Loucy (cell line): ENCODE measurements around the gene NTPCR.
A peak's percentile ranks its signal among the peaks of the same experiment; 100 is the strongest.

Experiments
- H2AFZ ChIP-seq: fragments of 200-600 bp; sonication (generic); 2 replicates; pipeline ENCODE4 v1.6.0; 2016; ENCODE audit warnings: antibody characterized with exemption, mild to moderate bottlenecking, low read length, moderate library complexity
- H3F3A ChIP-seq: fragments of 200-600 bp; 2 replicates; pipeline ENCODE4 v1.6.0; 2016; ENCODE audit warnings: antibody characterized with exemption, low read depth, mild to moderate bottlenecking
- H3K27me3 ChIP-seq: fragments of 200-600 bp; sonication (generic); 2 replicates; pipeline ENCODE4 v1.6.1; 2014; ENCODE audit warnings: low read length, mild to moderate bottlenecking; ENCODE audit not compliant: insufficient read depth, poor library complexity, severe bottlenecking
- H3K36me3 ChIP-seq: fragments of 200-600 bp; sonication (generic); 2 replicates; pipeline ENCODE4 v1.6.1; 2016; ENCODE audit warnings: low read length; ENCODE audit not compliant: insufficient read depth
- H3K4me1 ChIP-seq: fragments of 200-600 bp; sonication (generic); 2 replicates; pipeline ENCODE4 v1.5.1; 2014; ENCODE audit warnings: low read length, mild to moderate bottlenecking; ENCODE audit not compliant: insufficient read depth, poor library complexity, severe bottlenecking
- H3K4me2 ChIP-seq: fragments of 200-600 bp; sonication (generic); 2 replicates; pipeline ENCODE4 v1.6.0; 2014; ENCODE audit warnings: antibody characterized with exemption, low read length, low read depth, mild to moderate bottlenecking; ENCODE audit not compliant: poor library complexity, severe bottlenecking
- H3K4me3 ChIP-seq: fragments of 200-600 bp; sonication (generic); 2 replicates; pipeline ENCODE4 v1.5.1; 2014; ENCODE audit warnings: low read length, mild to moderate bottlenecking, mixed read lengths; ENCODE audit not compliant: poor library complexity, severe bottlenecking
- H3K79me2 ChIP-seq: fragments of 200-600 bp; sonication (generic); 2 replicates; pipeline ENCODE4 v1.6.1; 2014; ENCODE audit warnings: low read length; ENCODE audit not compliant: insufficient read depth
- H3K9ac ChIP-seq: fragments of 200-600 bp; sonication (generic); 2 replicates; pipeline ENCODE4 v1.6.0; 2014; ENCODE audit warnings: mild to moderate bottlenecking, low read depth, low read length, moderate library complexity; ENCODE audit not compliant: poor library complexity, severe bottlenecking
- H3K9me2 ChIP-seq: fragments of 200-600 bp; sonication (generic); replicated peaks from 2 replicates; pipeline ENCODE4 v1.6.1; 2016; ENCODE audit warnings: low read depth, low read length, mixed read lengths
- H3K9me3 ChIP-seq: fragments of 200-600 bp; sonication (generic); 2 replicates; pipeline ENCODE4 v1.6.1; 2014; ENCODE audit warnings: mild to moderate bottlenecking, antibody characterized with exemption, low read length, low read depth; ENCODE audit not compliant: insufficient read depth
- H4K20me1 ChIP-seq: fragments of 200-600 bp; sonication (generic); 2 replicates; pipeline ENCODE4 v1.6.0; 2014; ENCODE audit warnings: antibody characterized with exemption, low read length, mild to moderate bottlenecking; ENCODE audit not compliant: insufficient read depth, poor library complexity, severe bottlenecking
- EZH2phosphoT487 ChIP-seq: fragments of 200-600 bp; IDR thresholded peaks from 2 replicates; pipeline ENCODE4 v1.6.1; 2018; ENCODE audit warnings: antibody characterized with exemption, mild to moderate bottlenecking, moderate library complexity, borderline replicate concordance
- TF ChIP-seq, protein P1 (sequence below): fragments of 200-600 bp; sonication (generic); conservative IDR thresholded peaks from 2 replicates; pipeline ENCODE4 v1.5.1; 2014; ENCODE audit warnings: mild to moderate bottlenecking, antibody characterized with exemption, low read length

The NTPCR gene

DNA sequence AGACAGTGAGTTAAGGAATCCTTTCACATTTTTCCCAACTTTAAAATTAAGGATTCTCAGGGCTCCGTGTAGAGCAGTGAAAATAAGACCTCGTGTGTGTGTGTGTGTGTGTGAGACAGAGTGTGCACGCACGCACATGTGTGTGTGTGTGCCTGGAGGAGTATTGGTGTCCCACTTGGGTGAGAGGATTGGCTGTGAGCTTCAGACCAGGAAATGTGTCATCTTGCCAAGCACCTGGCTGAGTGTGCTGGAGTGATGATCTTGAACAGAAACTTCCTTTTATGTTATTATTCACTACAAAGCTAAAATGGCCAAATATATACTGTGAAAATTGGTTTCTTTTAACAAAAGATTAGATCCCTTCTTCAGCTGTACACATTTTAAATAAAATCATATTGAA lies 35.2 kb upstream of the NTPCR start:
- no peaks in the 10 kb centered on the region for H3K79me2 ChIP-seq
- H2AFZ ChIP-seq, result no peak overlapping the region
- H3F3A ChIP-seq, result 0 out of 2 replicates have a peak, but pooled peaks cover 3% of the 10 kb centered on the region
- H3K9me2 ChIP-seq, result no peaks in the 10 kb centered on the region
- TF ChIP-seq EZH2phosphoT487, result no peak
- TF ChIP-seq, protein P1, sequence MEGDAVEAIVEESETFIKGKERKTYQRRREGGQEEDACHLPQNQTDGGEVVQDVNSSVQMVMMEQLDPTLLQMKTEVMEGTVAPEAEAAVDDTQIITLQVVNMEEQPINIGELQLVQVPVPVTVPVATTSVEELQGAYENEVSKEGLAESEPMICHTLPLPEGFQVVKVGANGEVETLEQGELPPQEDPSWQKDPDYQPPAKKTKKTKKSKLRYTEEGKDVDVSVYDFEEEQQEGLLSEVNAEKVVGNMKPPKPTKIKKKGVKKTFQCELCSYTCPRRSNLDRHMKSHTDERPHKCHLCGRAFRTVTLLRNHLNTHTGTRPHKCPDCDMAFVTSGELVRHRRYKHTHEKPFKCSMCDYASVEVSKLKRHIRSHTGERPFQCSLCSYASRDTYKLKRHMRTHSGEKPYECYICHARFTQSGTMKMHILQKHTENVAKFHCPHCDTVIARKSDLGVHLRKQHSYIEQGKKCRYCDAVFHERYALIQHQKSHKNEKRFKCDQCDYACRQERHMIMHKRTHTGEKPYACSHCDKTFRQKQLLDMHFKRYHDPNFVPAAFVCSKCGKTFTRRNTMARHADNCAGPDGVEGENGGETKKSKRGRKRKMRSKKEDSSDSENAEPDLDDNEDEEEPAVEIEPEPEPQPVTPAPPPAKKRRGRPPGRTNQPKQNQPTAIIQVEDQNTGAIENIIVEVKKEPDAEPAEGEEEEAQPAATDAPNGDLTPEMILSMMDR, result no peak
- H3K4me1 ChIP-seq, result peaks cover 31% of the 10 kb centered on the region
- H3K9me3 ChIP-seq, result no peaks in the 10 kb centered on the region
- no peak overlapping the region for H3K4me3 ChIP-seq
- H3K36me3 ChIP-seq, result no peaks in the 10 kb centered on the region
- H3K27me3 ChIP-seq, result no peaks in the 10 kb centered on the region
- no peak overlapping the region for H3K9ac ChIP-seq
- H3K4me2 ChIP-seq, result no peak overlapping the region
- H4K20me1 ChIP-seq, result no peaks in the 10 kb centered on the region

DNA sequence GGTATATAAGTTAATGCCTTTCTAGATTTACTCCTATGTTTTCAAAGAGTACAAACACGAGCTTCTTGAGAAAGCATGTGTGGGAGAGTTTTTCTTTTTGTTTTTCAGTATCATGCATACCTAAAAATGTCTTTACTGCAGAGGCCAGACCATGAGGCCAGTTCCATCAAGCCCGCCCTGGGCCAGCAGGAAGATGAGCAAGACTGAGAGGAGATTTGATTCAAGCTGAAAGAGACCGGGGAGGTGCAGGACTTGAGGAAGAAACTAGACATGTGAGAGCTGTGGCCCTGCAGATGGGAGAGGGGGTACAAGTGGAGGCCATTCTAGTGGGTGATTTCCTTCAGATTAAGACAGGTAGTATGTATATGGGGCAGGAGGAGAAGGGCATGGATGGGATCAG lies 33.4 kb upstream of the NTPCR start:
- TF ChIP-seq EZH2phosphoT487, result no peak
- TF ChIP-seq, protein P1, result no peak
- no peaks in the 10 kb centered on the region for H3K36me3 ChIP-seq
- no peak overlapping the region for H3K4me2 ChIP-seq

DNA sequence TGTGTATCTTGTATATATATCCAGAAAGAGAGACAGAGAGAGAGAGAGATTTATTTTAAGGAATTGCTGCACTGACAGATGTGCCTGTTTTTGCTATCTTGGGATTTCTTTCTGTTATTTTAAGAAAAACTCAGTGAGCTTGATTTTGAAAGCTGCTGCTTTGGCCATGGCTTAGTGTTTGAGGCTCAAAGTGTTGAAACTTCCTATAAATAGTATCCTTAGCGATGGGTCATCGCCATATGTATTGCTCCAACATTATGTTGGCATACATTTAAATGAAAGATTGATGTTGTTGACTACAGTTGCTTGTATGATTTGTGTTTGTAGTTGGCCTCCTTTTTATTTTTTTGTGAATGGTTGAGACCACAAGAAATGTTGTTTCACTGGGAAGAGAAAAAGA lies 29.0 kb upstream of the NTPCR start:
- Histone ChIP-seq H3K9me2 (no peaks in the 10 kb centered on the region), H3K36me3 (no peaks in the 10 kb centered on the region), H3K9ac (peak overlapping the region; percentile 54), H3K4me2 (peak overlapping the region; percentile 69), H4K20me1 (no peaks in the 10 kb centered on the region), H3K27me3 (no peaks in the 10 kb centered on the region), H3K4me1 (peaks cover 61% of the 10 kb centered on the region), H2AFZ (no peak overlapping the region), H3F3A (peaks cover 27% of the 10 kb centered on the region), H3K4me3 (peak overlapping the region; percentile 24), H3K9me3 (no peaks in the 10 kb centered on the region), H3K79me2 (no peaks in the 10 kb centered on the region)
- no peak for TF ChIP-seq EZH2phosphoT487
- TF ChIP-seq, protein P1, result no peak

More for the DNA sequence above, 33.4 kb upstream of the NTPCR start:
- Histone ChIP-seq H3K9me2 (no peaks in the 10 kb centered on the region), H3K4me1 (peaks cover 32% of the 10 kb centered on the region), H3K9ac (no peak overlapping the region), H2AFZ (no peak overlapping the region; the same call in 1 of the 2 replicates), H3F3A (peaks cover 3% of the 10 kb centered on the region; the same call in 1 of the 2 replicates), H3K79me2 (no peaks in the 10 kb centered on the region), H4K20me1 (no peaks in the 10 kb centered on the region), H3K4me3 (no peak overlapping the region), H3K27me3 (no peaks in the 10 kb centered on the region), H3K9me3 (no peaks in the 10 kb centered on the region)
